ENCODE data around the gene MLH1. TPM values are rescaled to one million over a fixed set of nuclear protein-coding genes. Genes with fewer than 3 reads are reported as not detected.

The MLH1 gene
- polyA plus RNA-seq, 1 of the 3 experiments (the other 2 are of a cell fraction) = 24.0 TPM

DNA sequence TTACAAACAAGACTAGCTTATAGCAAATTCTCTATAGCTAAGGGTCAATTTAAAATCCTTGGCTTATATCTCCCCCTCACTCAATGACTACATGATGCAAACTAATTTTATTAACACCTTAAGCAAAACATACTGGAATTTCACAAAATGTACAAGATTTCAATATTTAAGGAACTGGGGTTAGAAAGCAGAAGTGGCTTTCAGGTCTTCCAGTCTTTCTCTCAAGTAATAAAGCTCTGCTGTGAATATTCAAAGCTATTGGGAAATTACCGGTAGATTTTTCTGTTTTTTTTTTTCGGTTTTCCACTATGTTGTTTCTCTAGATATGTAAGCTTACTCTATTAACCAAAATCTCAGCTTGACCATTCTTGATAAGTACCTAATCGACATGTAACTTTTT lies 4.3 kb upstream of the MLH1 start:
- Histone ChIP-seq H4K20me1 (ENCODE audit: insufficient read depth) (peaks cover 25% of the 10 kb centered on the region), H3K4me2 (peak overlapping the region; percentile 86)
- POLR2A ChIA-PET = interaction anchor here (0.7 to 0.9 kb wide), 2 partner anchors 19 to 43 kb away, joined by 3 read pairs; no protein-coding TSS in a partner anchor

More for the DNA sequence above, 4.3 kb upstream of the MLH1 start:
- TF ChIP-seq FOXJ3 (CRISPR knock-in tag; IDR thresholded peaks at IDR 0.05) = no peak
- TF ChIP-seq, protein P1, sequence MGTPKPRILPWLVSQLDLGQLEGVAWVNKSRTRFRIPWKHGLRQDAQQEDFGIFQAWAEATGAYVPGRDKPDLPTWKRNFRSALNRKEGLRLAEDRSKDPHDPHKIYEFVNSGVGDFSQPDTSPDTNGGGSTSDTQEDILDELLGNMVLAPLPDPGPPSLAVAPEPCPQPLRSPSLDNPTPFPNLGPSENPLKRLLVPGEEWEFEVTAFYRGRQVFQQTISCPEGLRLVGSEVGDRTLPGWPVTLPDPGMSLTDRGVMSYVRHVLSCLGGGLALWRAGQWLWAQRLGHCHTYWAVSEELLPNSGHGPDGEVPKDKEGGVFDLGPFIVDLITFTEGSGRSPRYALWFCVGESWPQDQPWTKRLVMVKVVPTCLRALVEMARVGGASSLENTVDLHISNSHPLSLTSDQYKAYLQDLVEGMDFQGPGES (IDR thresholded peaks at IDR 0.05; ENCODE audit: low read depth, low read length) = no peak
- TF ChIP-seq TEAD4 (IDR thresholded peaks at IDR 0.05; ENCODE audit: borderline replicate concordance, insufficient read depth) = no peak
- no peak for TF ChIP-seq FOSL2 (IDR thresholded peaks at IDR 0.05; ENCODE audit: borderline replicate concordance, low read depth)
- no peak for TF ChIP-seq ELF1 (IDR thresholded peaks at IDR 0.05)
- TF ChIP-seq TAF1 (IDR thresholded peaks at IDR 0.05; ENCODE audit: borderline replicate concordance, low read depth, low read length) = no peak
- TF ChIP-seq, protein P2, sequence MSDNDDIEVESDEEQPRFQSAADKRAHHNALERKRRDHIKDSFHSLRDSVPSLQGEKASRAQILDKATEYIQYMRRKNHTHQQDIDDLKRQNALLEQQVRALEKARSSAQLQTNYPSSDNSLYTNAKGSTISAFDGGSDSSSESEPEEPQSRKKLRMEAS (IDR thresholded peaks at IDR 0.05; ENCODE audit: low read depth) = no peak
- TF ChIP-seq FOXM1 (IDR thresholded peaks at IDR 0.05; ENCODE audit: low read depth) = no peak
- no peak for TF ChIP-seq RAD21 (IDR thresholded peaks at IDR 0.05; ENCODE audit: low read length)
- TF ChIP-seq MXI1 (IDR thresholded peaks at IDR 0.05; ENCODE audit: low read depth, low read length) = no peak
- TF ChIP-seq RCOR1 (IDR thresholded peaks at IDR 0.05; ENCODE audit: low read length) = no peak
- no peak for TF ChIP-seq SIN3A (IDR thresholded peaks at IDR 0.05; ENCODE audit: borderline replicate concordance, low read depth, low read length)
- TF ChIP-seq YY1 (IDR thresholded peaks at IDR 0.05; ENCODE audit: low read depth) = no peak
- no peak for TF ChIP-seq CHD2 (IDR thresholded peaks at IDR 0.05; ENCODE audit: low read length, partially characterized antibody)
- TF ChIP-seq, protein P3, sequence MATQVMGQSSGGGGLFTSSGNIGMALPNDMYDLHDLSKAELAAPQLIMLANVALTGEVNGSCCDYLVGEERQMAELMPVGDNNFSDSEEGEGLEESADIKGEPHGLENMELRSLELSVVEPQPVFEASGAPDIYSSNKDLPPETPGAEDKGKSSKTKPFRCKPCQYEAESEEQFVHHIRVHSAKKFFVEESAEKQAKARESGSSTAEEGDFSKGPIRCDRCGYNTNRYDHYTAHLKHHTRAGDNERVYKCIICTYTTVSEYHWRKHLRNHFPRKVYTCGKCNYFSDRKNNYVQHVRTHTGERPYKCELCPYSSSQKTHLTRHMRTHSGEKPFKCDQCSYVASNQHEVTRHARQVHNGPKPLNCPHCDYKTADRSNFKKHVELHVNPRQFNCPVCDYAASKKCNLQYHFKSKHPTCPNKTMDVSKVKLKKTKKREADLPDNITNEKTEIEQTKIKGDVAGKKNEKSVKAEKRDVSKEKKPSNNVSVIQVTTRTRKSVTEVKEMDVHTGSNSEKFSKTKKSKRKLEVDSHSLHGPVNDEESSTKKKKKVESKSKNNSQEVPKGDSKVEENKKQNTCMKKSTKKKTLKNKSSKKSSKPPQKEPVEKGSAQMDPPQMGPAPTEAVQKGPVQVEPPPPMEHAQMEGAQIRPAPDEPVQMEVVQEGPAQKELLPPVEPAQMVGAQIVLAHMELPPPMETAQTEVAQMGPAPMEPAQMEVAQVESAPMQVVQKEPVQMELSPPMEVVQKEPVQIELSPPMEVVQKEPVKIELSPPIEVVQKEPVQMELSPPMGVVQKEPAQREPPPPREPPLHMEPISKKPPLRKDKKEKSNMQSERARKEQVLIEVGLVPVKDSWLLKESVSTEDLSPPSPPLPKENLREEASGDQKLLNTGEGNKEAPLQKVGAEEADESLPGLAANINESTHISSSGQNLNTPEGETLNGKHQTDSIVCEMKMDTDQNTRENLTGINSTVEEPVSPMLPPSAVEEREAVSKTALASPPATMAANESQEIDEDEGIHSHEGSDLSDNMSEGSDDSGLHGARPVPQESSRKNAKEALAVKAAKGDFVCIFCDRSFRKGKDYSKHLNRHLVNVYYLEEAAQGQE (IDR thresholded peaks at IDR 0.05; ENCODE audit: low read depth, low read length) = no peak
- TF ChIP-seq JUND (IDR thresholded peaks at IDR 0.05) = no peak
- TF ChIP-seq NRF1 (IDR thresholded peaks at IDR 0.05; ENCODE audit: low read depth, low read length) = no peak
- no peak for TF ChIP-seq RXRA (IDR thresholded peaks at IDR 0.05; ENCODE audit: borderline replicate concordance, low read depth)
- Histone ChIP-seq H2AFZ (ENCODE audit: low read depth) (no peak overlapping the region), H3K27ac (ENCODE audit: low read depth in 2 of 2, low read length in 1 of 2) (no peak overlapping the region), H3K9me3 (no peaks in the 10 kb centered on the region), H3K79me2 (ENCODE audit: insufficient read depth) (peaks cover 54% of the 10 kb centered on the region), H3K9ac (no peak overlapping the region), H3K9me2 (no peaks in the 10 kb centered on the region), H3K27me3 (ENCODE audit: insufficient read depth) (no peaks in the 10 kb centered on the region), H3K4me1 (ENCODE audit: control insufficient read depth in 1 of 2, insufficient read depth in 2 of 2, low read depth in 1 of 2, low read length in 1 of 2) (peaks cover 25% of the 10 kb centered on the region in 2 experiments; a peak in 3 of 4 replicates), H3K36me3 (replicated peaks in 1 of 2; ENCODE audit: control insufficient read depth in 1 of 2, insufficient read depth in 2 of 2, low read length in 1 of 2) (peaks cover 64 to 68% of the 10 kb centered on the region in 2 experiments), H3K4me3 (ENCODE audit: low read depth in 2 of 2, low read length in 1 of 2) (peak overlapping the region in 1 of 2 experiments; percentile 81; a peak in 2 of 4 replicates), H3F3A (replicated peaks; ENCODE audit: insufficient read depth) (peaks cover 16% of the 10 kb centered on the region)
- DNase-seq = no peak
- 81% methylated on average over 3 of the region's 3 CpGs for WGBS (ENCODE audit: low lambda C conversion rate)
- CTCF ChIA-PET = interaction anchor here (0.6 to 1.4 kb wide), 4 partner anchors 14 to 259 kb away, joined by 3 to 4 read pairs (median 3); no protein-coding TSS in a partner anchor
